NCI-H524 (cell line): ENCODE results near the gene THY1.

Experiments
- DNase-seq, 2 experiments: peaks; one replicate each; lab custom pipeline; 2025; lab: John Stamatoyannopoulos, UW

The THY1 gene

DNA sequence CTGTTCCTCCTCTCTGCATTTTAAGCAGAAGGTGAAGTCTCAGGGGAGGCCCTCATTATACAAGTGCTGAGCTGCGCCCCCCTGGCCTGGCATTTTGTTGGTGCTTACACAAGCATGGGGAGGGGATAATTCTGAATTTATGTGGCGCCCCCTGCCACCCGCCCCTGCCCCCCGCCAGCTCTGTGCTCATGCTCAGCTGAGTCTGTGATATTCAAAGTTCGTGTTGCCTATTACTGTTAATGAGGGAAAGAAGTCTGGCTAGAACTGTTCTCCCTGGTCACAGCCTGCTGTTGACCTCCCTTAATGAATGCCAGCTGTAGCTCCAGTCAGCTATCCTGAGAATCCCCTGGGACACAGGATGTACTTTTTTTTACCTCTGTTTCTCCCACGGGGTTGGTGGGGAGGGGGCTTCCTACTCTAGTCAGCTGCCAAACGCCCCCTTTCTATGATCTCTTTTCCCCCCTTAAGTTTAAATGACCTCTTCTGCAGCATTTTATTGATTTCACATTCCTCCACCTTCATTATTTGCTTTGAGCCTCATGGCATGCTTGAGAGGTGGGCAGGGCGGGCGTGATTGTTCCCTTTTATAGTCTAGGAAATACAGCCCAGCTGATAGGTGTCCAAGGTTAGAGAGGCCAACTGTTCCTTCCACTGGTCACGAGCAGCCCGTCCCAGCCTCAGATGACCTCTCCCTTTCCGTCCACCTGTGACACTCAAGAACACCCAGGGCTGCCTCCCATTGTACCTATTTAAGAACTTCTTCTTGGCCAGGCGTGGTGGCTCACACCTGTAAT is 53.6 kb downstream of the THY1 start:
- peak; percentile 72 to 79 for DNase-seq

DNA sequence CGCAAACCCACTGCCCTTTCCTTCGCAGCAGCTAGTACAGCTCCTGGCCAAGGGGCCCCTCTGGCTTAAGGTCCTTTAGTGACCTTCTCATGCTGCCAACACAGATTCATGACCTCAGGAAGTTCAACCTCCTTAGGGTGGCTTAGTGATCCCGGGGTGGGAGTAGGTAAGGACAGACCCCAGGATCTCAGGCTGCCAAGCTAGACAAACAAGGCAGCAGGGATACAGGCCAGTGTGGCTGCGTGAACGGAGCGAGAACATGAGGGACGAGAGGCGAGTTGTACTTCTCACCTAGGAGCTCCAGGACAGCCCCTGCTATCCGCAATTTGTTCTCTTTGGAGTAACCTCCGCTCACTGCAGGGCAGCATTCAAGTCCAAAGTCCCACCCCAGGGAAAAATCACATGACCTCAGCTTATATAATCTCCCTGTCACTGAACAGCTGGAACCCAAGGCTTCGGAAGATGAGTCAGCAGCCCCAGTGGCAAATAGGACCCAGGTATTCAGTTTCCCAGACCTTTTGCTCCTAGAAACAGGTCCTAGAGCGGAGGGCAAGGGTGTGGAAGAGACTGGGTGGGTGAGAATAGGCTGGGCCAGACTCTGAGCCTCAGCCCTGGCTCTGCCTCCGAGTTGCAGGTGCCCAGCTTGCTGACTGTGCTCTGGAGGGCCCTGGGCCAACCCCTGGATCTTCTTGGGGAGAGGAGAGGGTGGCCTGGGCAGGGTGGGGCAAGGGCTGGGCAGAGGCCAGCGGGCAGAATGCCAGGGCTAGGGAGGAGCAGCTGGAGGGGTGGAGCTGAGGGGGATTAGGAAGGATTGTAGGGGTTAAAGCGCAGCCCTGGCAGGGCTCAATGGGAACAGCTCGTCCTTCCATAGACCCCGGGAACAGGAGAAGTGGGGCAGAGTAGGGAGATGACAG is 54.6 kb downstream of the THY1 start:
- DNase-seq, result peak; percentile 97

DNA sequence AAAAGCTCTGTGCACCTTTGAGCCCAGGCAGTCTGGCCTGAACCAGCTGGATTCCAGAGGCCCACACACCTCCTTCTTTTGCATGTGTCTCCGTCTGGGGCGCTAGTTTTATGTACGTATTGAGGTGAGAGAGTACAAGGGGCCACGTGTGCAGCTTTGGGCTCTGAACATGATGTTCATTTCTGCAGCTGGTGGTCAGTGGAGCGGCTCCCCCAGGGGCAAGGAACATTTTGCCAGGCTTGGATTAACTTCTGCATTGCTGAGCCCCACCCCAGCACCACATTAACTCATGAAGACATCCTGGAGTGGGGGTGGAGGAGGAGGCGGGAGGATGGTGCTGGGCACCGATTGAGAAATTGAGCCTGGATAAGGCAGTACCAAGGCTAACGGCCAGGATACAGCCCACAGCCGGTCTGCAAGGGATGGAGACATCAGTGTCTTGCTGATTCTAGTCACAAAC is 55.3 kb downstream of the THY1 start:
- peak; percentile 14 to 38 for DNase-seq
